Upper lobe of left lung (tissue), 6 donors: ENCODE measurements around the gene SIGLEC7. TPM values are rescaled to one million over a fixed set of nuclear protein-coding genes. Genes with fewer than 3 reads are reported as not detected.

Experiments used
- ATAC-seq, 2 donors: fragments of 200-7000 bp; cut with Tn5 transposase; one replicate each; pipeline ENCODE4 v1.9.1; 2022; ENCODE audit warnings: mild to moderate bottlenecking in 2 of 2, moderate library complexity in 2 of 2; ENCODE audit not compliant: low FRiP score in 2 of 2
- DNase-seq, 2 donors: peaks; one replicate each; pipeline ENCODE4 v3.0.0-alpha.2; 2019 to 2020
- H3K27ac ChIP-seq, 4 donors: fragments of 200-600 bp; sonication (generic); one replicate each; pipeline ENCODE4 v1.5.1; 2016 to 2019
- H3K27me3 ChIP-seq, 4 donors: fragments of 200-600 bp; sonication (generic); one replicate each; pipeline ENCODE4 v1.5.1; 2017 to 2019
- H3K36me3 ChIP-seq, 4 donors: fragments of 200-600 bp; sonication (generic); one replicate each; pipeline ENCODE4 v1.5.1; 2016 to 2019
- H3K4me1 ChIP-seq, 4 donors: fragments of 200-600 bp; sonication (generic); one replicate each; pipeline ENCODE4 v1.5.1; 2018 to 2019
- H3K4me3 ChIP-seq, 4 donors: fragments of 200-600 bp; sonication (generic); one replicate each; pipeline ENCODE4 v1.5.1; 2017 to 2019; ENCODE audit warnings: mild to moderate bottlenecking in 2 of 4, moderate library complexity in 1 of 4
- H3K9me3 ChIP-seq, 4 donors: fragments of 200-600 bp; sonication (generic); one replicate each; pipeline ENCODE4 v1.5.1; 2018 to 2019
- CTCF ChIP-seq, 6 experiments: fragments of 450-650 bp in 4 of 6; fragments of 200-600 bp in 2 of 6; sonication (generic) in 2 of 6; IDR thresholded peaks; one replicate each; pipeline ENCODE4 v1.5.1; 2016 to 2019; ENCODE audit warnings: antibody characterized with exemption in 6 of 6
- EP300 ChIP-seq, 4 donors: sonication (generic); formaldehyde crosslinking; IDR thresholded peaks; one replicate each; pipeline ENCODE4 v1.5.1; 2017; ENCODE audit warnings: antibody characterized with exemption in 4 of 4, control low read depth in 2 of 4
- POLR2A ChIP-seq, 4 donors: fragments of 450-650 bp; IDR thresholded peaks; one replicate each; pipeline ENCODE4 v1.5.1; 2016 to 2017; ENCODE audit warnings: antibody characterized with exemption in 4 of 4, mild to moderate bottlenecking in 2 of 4
- POLR2AphosphoS5 ChIP-seq, 2 donors: sonication (generic); formaldehyde crosslinking; IDR thresholded peaks; one replicate each; pipeline ENCODE4 v1.5.1; 2017; ENCODE audit warnings: antibody characterized with exemption in 2 of 2
- WGBS, 2 donors: methylation state at CpG; one replicate each; pipeline ENCODE4 v1.1.5; 2017 to 2018; 5-methylcytosine and 5-hydroxymethylcytosine counted together
- total RNA-seq, 6 donors: library from RNA; depleted of rRNA in 4 of 6; stranded (reverse); fragments of >200 nt in 4 of 6; gene quantifications; one replicate each; pipeline versions ENCODE4 v1.1.0 to v1.2.1, GENCODE V29; 2016 to 2021
- donor health status: DM: no; HTN: no; CAD: no; lungs with moderate emphysema.
- donor health status: DM: no; HTN: yes; CAD: no; lungs with severe emphysema.

SIGLEC7 gene
- total RNA-seq, 6 donors from 2014 or later: 3.4 to 10.9 (median 8.1) TPM

GRCh38 chr19:51161266-51161665 is 19.2 kb downstream of the SIGLEC7 start:
- H3K27me3 ChIP-seq: no peaks in the 10 kb centered on the region
- no peaks in the 10 kb centered on the region for H3K4me1 ChIP-seq
- no peak overlapping the region for H3K27ac ChIP-seq
- TF ChIP-seq EP300 (IDR thresholded peaks at IDR 0.05) (no peak), CTCF (IDR thresholded peaks at IDR 0.05) (no peak), POLR2A (IDR thresholded peaks at IDR 0.05) (no peak), POLR2AphosphoS5 (IDR thresholded peaks at IDR 0.05) (no peak)
- H3K4me3 ChIP-seq: no peak overlapping the region
- no peaks in the 10 kb centered on the region for H3K36me3 ChIP-seq
- no peak for DNase-seq
- ATAC-seq: no peak
- H3K9me3 ChIP-seq: no peaks in the 10 kb centered on the region
- 85 to 90% methylated on average over 1 of the region's 1 CpG for WGBS, 2 donors

GRCh38 chr19:51161867-51162496 is 19.9 kb downstream of the SIGLEC7 start:
- ATAC-seq (no peak), DNase-seq (no peak)
- Histone ChIP-seq H3K27me3 (no peaks in the 10 kb centered on the region), H3K9me3 (no peaks in the 10 kb centered on the region), H3K36me3 (no peaks in the 10 kb centered on the region), H3K27ac (no peak overlapping the region), H3K4me3 (no peak overlapping the region), H3K4me1 (peaks cover 0 to 1% (median 0%) of the 10 kb centered on the region in 4 donors)
- 83 to 84% methylated on average over 4 of the region's 4 CpGs for WGBS, 2 donors
- no peak for TF ChIP-seq POLR2AphosphoS5 (IDR thresholded peaks at IDR 0.05)
- TF ChIP-seq CTCF (IDR thresholded peaks at IDR 0.05): no peak
- TF ChIP-seq EP300 (IDR thresholded peaks at IDR 0.05): no peak
- no peak for TF ChIP-seq POLR2A (IDR thresholded peaks at IDR 0.05)

- H3K27ac ChIP-seq: no peak overlapping the region
- 54 to 55% methylated on average over 3 of the region's 3 CpGs for WGBS, 2 donors
- no peak overlapping the region for H3K4me3 ChIP-seq
- no peaks in the 10 kb centered on the region for H3K36me3 ChIP-seq
- no peaks in the 10 kb centered on the region for H3K27me3 ChIP-seq
- H3K4me1 ChIP-seq: peaks cover 0 to 4% (median 0%) of the 10 kb centered on the region in 4 donors
- ATAC-seq (no peak), DNase-seq (no peak)
- TF ChIP-seq CTCF (IDR thresholded peaks at IDR 0.05): no peak
- no peak for TF ChIP-seq POLR2AphosphoS5 (IDR thresholded peaks at IDR 0.05)
- TF ChIP-seq EP300 (IDR thresholded peaks at IDR 0.05): no peak
- TF ChIP-seq POLR2A (IDR thresholded peaks at IDR 0.05): no peak
- no peaks in the 10 kb centered on the region for H3K9me3 ChIP-seq
These were observed 21.2 kb downstream of the SIGLEC7 start for GRCh38 chr19:51163257-51163656.

GRCh38 chr19:51164215-51164614 is 22.1 kb downstream of the SIGLEC7 start:
- ATAC-seq (no peak), DNase-seq (no peak)
- no peak overlapping the region for H3K4me3 ChIP-seq
- H3K27me3 ChIP-seq: no peaks in the 10 kb centered on the region
- no peaks in the 10 kb centered on the region for H3K9me3 ChIP-seq
- no peak overlapping the region for H3K27ac ChIP-seq
- no peak for TF ChIP-seq CTCF (IDR thresholded peaks at IDR 0.05)
- no peak for TF ChIP-seq EP300 (IDR thresholded peaks at IDR 0.05)
- no peak for TF ChIP-seq POLR2AphosphoS5 (IDR thresholded peaks at IDR 0.05)
- no peak for TF ChIP-seq POLR2A (IDR thresholded peaks at IDR 0.05)
- no peaks in the 10 kb centered on the region for H3K36me3 ChIP-seq
- H3K4me1 ChIP-seq: peaks cover 0 to 8% (median 0%) of the 10 kb centered on the region in 4 donors
- 67 to 69% methylated on average over 3 of the region's 3 CpGs for WGBS, 2 donors
